HG03457 (cell line): ENCODE measurements around the gene CD27.
A peak's percentile ranks its signal among the peaks of the same experiment; 100 is the strongest.
"Not testable (repeated sequence)": the region's sequence is repeated elsewhere in the genome, so short reads cannot be mapped to it uniquely, and the experiment has no call there.

Source experiments
- ATAC-seq: cut with Tn5 transposase; IDR thresholded peaks from one replicate; pipeline ENCODE4 v1.9.1; 2021; ENCODE audit warnings: moderate number of reproducible peaks; ENCODE audit not compliant: unreplicated experiment

The CD27 gene

GRCh38 chr12:6478416-6478815, 33.7 kb downstream of the CD27 start:
- no peak for ATAC-seq

GRCh38 chr12:6488240-6488639, 43.5 kb downstream of the CD27 start:
- ATAC-seq: no peak

- ATAC-seq: no peak
These were observed 44.7 kb downstream of the CD27 start for GRCh38 chr12:6489449-6489848.

- not testable (repeated sequence) for ATAC-seq
These were observed 45.9 kb downstream of the CD27 start for GRCh38 chr12:6490673-6491072.

- ATAC-seq: peak; percentile 56
These were observed 48.2 kb downstream of the CD27 start, which contains the start of gene MRPL51 for GRCh38 chr12:6492838-6493496. Gene MRPL51, minus strand, starts transcription at chr12:6493262. Its CDS starts 126 bp downstream, at chr12:6493136.

GRCh38 chr12:6493497-6494257, 48.9 kb downstream of the CD27 start, which contains the start of gene NCAPD2:
Gene NCAPD2, plus strand, starts transcription at chr12:6494102. Its CDS starts 997 bp downstream, at chr12:6495099.
- ATAC-seq: peak; percentile 79

GRCh38 chr12:6494258-6494743, 49.5 kb downstream of the CD27 start:
- no peak for ATAC-seq

GRCh38 chr12:6494968-6495367, 50.2 kb downstream of the CD27 start:
- no peak for ATAC-seq

- not testable (repeated sequence) for ATAC-seq
These were observed 52.5 kb downstream of the CD27 start for GRCh38 chr12:6497291-6497690.

GRCh38 chr12:6500466-6500865, 55.7 kb downstream of the CD27 start:
- ATAC-seq: no peak
